H9 (cell line): ENCODE results near the gene RASL12. TPM values are rescaled to one million over a fixed set of nuclear protein-coding genes. Genes with fewer than 3 reads are reported as not detected.

ENCODE experiments used
- DNase-seq: peaks from one replicate; pipeline ENCODE4 v3.0.0-alpha.2; 2017
- H2AFZ ChIP-seq: one replicate; pipeline ENCODE4 v1.6.1; 2013; ENCODE audit warnings: mild to moderate bottlenecking, low read length, control low read depth, moderate library complexity
- H2AK5ac ChIP-seq: 2 replicates; pipeline ENCODE4 v1.6.1; 2013; ENCODE audit warnings: low read length, control low read depth, mixed read lengths; ENCODE audit not compliant: insufficient read length
- H2BK120ac ChIP-seq: one replicate; pipeline ENCODE4 v1.6.1; 2013; ENCODE audit warnings: low read depth, mild to moderate bottlenecking, low read length, control low read depth, inconsistent platforms; ENCODE audit not compliant: poor library complexity, severe bottlenecking
- H2BK12ac ChIP-seq: 2 replicates; pipeline ENCODE4 v1.6.1; 2013; ENCODE audit warnings: low read length, control low read depth, mixed read lengths, low read depth; ENCODE audit not compliant: insufficient read length
- H2BK15ac ChIP-seq: 2 replicates; pipeline ENCODE4 v1.6.1; 2013; ENCODE audit warnings: low read depth, low read length, control low read depth
- H2BK20ac ChIP-seq: one replicate; pipeline ENCODE4 v1.6.1; 2013; ENCODE audit warnings: low read depth, mild to moderate bottlenecking, low read length, control low read depth, inconsistent platforms; ENCODE audit not compliant: poor library complexity, severe bottlenecking
- H2BK5ac ChIP-seq: 2 replicates; pipeline ENCODE4 v1.6.1; 2013; ENCODE audit warnings: low read length, control low read depth, mixed read lengths; ENCODE audit not compliant: insufficient read length
- H3K14ac ChIP-seq: 2 replicates; pipeline ENCODE4 v1.6.1; 2013; ENCODE audit warnings: low read length, control low read depth; ENCODE audit not compliant: insufficient read depth
- H3K18ac ChIP-seq: 2 replicates; pipeline ENCODE4 v1.6.1; 2013; ENCODE audit warnings: low read depth, mild to moderate bottlenecking, mixed read lengths, low read length, control low read depth; ENCODE audit not compliant: insufficient read length
- H3K23ac ChIP-seq: 2 replicates; pipeline ENCODE4 v1.6.1; 2013; ENCODE audit warnings: low read length, control low read depth, mixed read lengths, low read depth; ENCODE audit not compliant: insufficient read length
- H3K23me2 ChIP-seq: 2 replicates; pipeline ENCODE4 v1.6.1; 2013; ENCODE audit warnings: low read depth, mild to moderate bottlenecking, mixed read lengths, low read length, control low read depth; ENCODE audit not compliant: insufficient read length, poor library complexity, severe bottlenecking
- H3K27ac ChIP-seq: 2 replicates; pipeline ENCODE4 v1.5.1; 2013; ENCODE audit warnings: low read length, control low read depth, mixed read lengths, low read depth; ENCODE audit not compliant: insufficient read length
- H3K27me3 ChIP-seq: 2 replicates; pipeline ENCODE4 v1.6.1; 2013; ENCODE audit warnings: low read length, control low read depth, inconsistent platforms; ENCODE audit not compliant: insufficient read depth
- H3K4ac ChIP-seq: 2 replicates; pipeline ENCODE4 v1.6.1; 2013; ENCODE audit warnings: low read depth, mild to moderate bottlenecking, control low read depth, inconsistent platforms, low read length, moderate library complexity
- H3K4me1 ChIP-seq: 2 replicates; pipeline ENCODE4 v1.6.1; 2013; ENCODE audit warnings: low read length, control low read depth, inconsistent platforms; ENCODE audit not compliant: insufficient read depth
- H3K4me2 ChIP-seq: 2 replicates; pipeline ENCODE4 v1.6.1; 2013; ENCODE audit warnings: low read length, control low read depth, mixed read lengths; ENCODE audit not compliant: insufficient read length, insufficient read depth
- H3K56ac ChIP-seq: 2 replicates; pipeline ENCODE4 v1.6.1; 2013; ENCODE audit warnings: low read depth, mild to moderate bottlenecking, mixed read lengths, low read length, control low read depth; ENCODE audit not compliant: insufficient read length
- H3K79me1 ChIP-seq: 2 replicates; pipeline ENCODE4 v1.6.1; 2013; ENCODE audit warnings: low read depth, mild to moderate bottlenecking, moderate library complexity, low read length, control low read depth, inconsistent platforms; ENCODE audit not compliant: insufficient read depth, poor library complexity, severe bottlenecking
- H3K79me2 ChIP-seq: 2 replicates; pipeline ENCODE4 v1.6.1; 2013; ENCODE audit warnings: low read length, control low read depth, inconsistent platforms; ENCODE audit not compliant: insufficient read depth
- H3K9ac ChIP-seq: 2 replicates; pipeline ENCODE4 v1.6.1; 2013; ENCODE audit warnings: low read length, control low read depth, mixed read lengths; ENCODE audit not compliant: insufficient read length; ENCODE audit errors: extremely low read depth
- H3K9me3 ChIP-seq: one replicate; pipeline ENCODE4 v1.6.1; 2013; ENCODE audit warnings: low read depth, low read length, inconsistent platforms; ENCODE audit not compliant: control insufficient read depth
- H3T11ph ChIP-seq: one replicate; pipeline ENCODE4 v1.6.1; 2013; ENCODE audit warnings: mild to moderate bottlenecking, low read length, control low read depth, inconsistent platforms
- H4K20me1 ChIP-seq: one replicate; pipeline ENCODE4 v1.6.1; 2013; ENCODE audit not compliant: control insufficient read depth, insufficient read length, insufficient read depth
- H4K5ac ChIP-seq: 2 replicates; pipeline ENCODE4 v1.6.1; 2013; ENCODE audit warnings: low read depth, mild to moderate bottlenecking, mixed read lengths, low read length, control low read depth; ENCODE audit not compliant: insufficient read length
- H4K8ac ChIP-seq: replicated peaks from 2 replicates; pipeline ENCODE4 v1.6.1; 2013; ENCODE audit warnings: low read length, control low read depth, mixed read lengths, low read depth; ENCODE audit not compliant: insufficient read length
- H4K91ac ChIP-seq: 2 replicates; pipeline ENCODE4 v1.6.1; 2013; ENCODE audit warnings: low read depth, mild to moderate bottlenecking, moderate library complexity, mixed read lengths, low read length, control low read depth; ENCODE audit not compliant: insufficient read length
- H3K27ac Mint-ChIP-seq, 3 experiments: 2 replicates in 2 of 3; 3 replicates in 1 of 3; pipeline ENCODE4 v1.8.0; 2020 to 2021; ENCODE audit warnings: mixed read lengths in 3 of 3, mild to moderate bottlenecking in 1 of 3, moderate library complexity in 1 of 3
- H3K27me3 Mint-ChIP-seq: 2 replicates; pipeline ENCODE4 v1.8.0; 2021; ENCODE audit warnings: low read depth, mild to moderate bottlenecking, moderate library complexity, mixed read lengths
- H3K36me3 Mint-ChIP-seq, 3 experiments: 2 replicates in 2 of 3; 3 replicates in 1 of 3; pipeline ENCODE4 v1.8.0; 2020 to 2021; ENCODE audit warnings: low read depth in 3 of 3, mixed read lengths in 3 of 3; ENCODE audit not compliant: insufficient read depth in 1 of 3
- H3K4me1 Mint-ChIP-seq, 2 experiments: 2 replicates each; pipeline ENCODE4 v1.8.0; 2020; ENCODE audit warnings: mixed read lengths in 2 of 2
- H3K4me3 Mint-ChIP-seq, 2 experiments: 2 replicates in 1 of 2; 3 replicates in 1 of 2; pipeline ENCODE4 v1.8.0; 2020 to 2021; ENCODE audit warnings: mild to moderate bottlenecking in 2 of 2, mixed read lengths in 2 of 2, moderate library complexity in 1 of 2
- H3K9me3 Mint-ChIP-seq, 2 experiments: 2 replicates in 1 of 2; 3 replicates in 1 of 2; pipeline ENCODE4 v1.8.0; 2020; ENCODE audit warnings: mild to moderate bottlenecking in 2 of 2, mixed read lengths in 2 of 2, moderate library complexity in 1 of 2
- WGBS: extraction: QIAGEN DNeasy Blood & Tissue Kit; methylation state at CpG from one replicate; pipeline ENCODE4 v1.1.7; 2013; ENCODE audit warnings: missing lambda C conversion rate, low lambda C conversion rate, mixed read lengths; ENCODE audit not compliant: insufficient read length; ENCODE audit errors: extremely low coverage; 5-methylcytosine and 5-hydroxymethylcytosine counted together
- total RNA-seq: library from RNA; stranded (reverse); gene quantifications from 2 replicates; pipeline ENCODE4 v1.2.1, GENCODE V29; 2021
- TF ChIP-seq, protein P1 (sequence below): fragments of 200-600 bp; sonication (generic); conservative IDR thresholded peaks from 3 replicates; pipeline ENCODE4 v1.8.0; 2021; ENCODE audit warnings: antibody characterized with exemption, mild to moderate bottlenecking

The RASL12 gene
- total RNA-seq, 1 experiment from 2014 or later = 7.5 TPM

- WGBS = no CpG with 5 or more reads among the region's 2 CpGs
- H2BK15ac ChIP-seq = no peak within 1 kb of the TSS
- no peak within 1 kb of the TSS for H3K14ac ChIP-seq
- H2AK5ac ChIP-seq = no peak within 1 kb of the TSS
- H3K4ac ChIP-seq = no peak within 1 kb of the TSS
- no peaks in the 10 kb centered on the region for H3K4me1 ChIP-seq
- H3K9ac ChIP-seq = no peak within 1 kb of the TSS
- no peak within 1 kb of the TSS for H4K91ac ChIP-seq
- H3K23ac ChIP-seq = no peak within 1 kb of the TSS
- Mint-ChIP-seq H3K27me3 (no peaks in the 10 kb centered on the region), H3K27ac (no peak within 1 kb of the TSS), H3K36me3 (peaks cover 16 to 49% (median 27%) of the 10 kb centered on the region in 3 experiments; a peak in 6 of 7 replicates), H3K4me3 (no peak within 1 kb of the TSS), H3K4me1 (peaks cover 2% of the 10 kb centered on the region in 2 experiments; a peak in 1 of 4 replicates), H3K9me3 (no peaks in the 10 kb centered on the region; a peak in 1 of 5 replicates)
- H3K23me2 ChIP-seq = no peaks in the 10 kb centered on the region
- H3K4me2 ChIP-seq = no peak within 1 kb of the TSS
- no peak within 1 kb of the TSS for H2BK12ac ChIP-seq
- TF ChIP-seq, protein P1, sequence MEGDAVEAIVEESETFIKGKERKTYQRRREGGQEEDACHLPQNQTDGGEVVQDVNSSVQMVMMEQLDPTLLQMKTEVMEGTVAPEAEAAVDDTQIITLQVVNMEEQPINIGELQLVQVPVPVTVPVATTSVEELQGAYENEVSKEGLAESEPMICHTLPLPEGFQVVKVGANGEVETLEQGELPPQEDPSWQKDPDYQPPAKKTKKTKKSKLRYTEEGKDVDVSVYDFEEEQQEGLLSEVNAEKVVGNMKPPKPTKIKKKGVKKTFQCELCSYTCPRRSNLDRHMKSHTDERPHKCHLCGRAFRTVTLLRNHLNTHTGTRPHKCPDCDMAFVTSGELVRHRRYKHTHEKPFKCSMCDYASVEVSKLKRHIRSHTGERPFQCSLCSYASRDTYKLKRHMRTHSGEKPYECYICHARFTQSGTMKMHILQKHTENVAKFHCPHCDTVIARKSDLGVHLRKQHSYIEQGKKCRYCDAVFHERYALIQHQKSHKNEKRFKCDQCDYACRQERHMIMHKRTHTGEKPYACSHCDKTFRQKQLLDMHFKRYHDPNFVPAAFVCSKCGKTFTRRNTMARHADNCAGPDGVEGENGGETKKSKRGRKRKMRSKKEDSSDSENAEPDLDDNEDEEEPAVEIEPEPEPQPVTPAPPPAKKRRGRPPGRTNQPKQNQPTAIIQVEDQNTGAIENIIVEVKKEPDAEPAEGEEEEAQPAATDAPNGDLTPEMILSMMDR = no peak
- H2AFZ ChIP-seq = no peak within 1 kb of the TSS
- H3K18ac ChIP-seq = no peak within 1 kb of the TSS
- H3T11ph ChIP-seq = no peak within 1 kb of the TSS
- no peak within 1 kb of the TSS for H2BK120ac ChIP-seq
- H3K79me1 ChIP-seq = no peaks in the 10 kb centered on the region
- H3K79me2 ChIP-seq = no peaks in the 10 kb centered on the region
- no peak within 1 kb of the TSS for H2BK20ac ChIP-seq
- H2BK5ac ChIP-seq = no peak within 1 kb of the TSS
- H3K27ac ChIP-seq = no peak within 1 kb of the TSS
- no peaks in the 10 kb centered on the region for H3K27me3 ChIP-seq
- H4K8ac ChIP-seq = no peak within 1 kb of the TSS
- H4K5ac ChIP-seq = no peak within 1 kb of the TSS
- DNase-seq = no peak
- no peaks in the 10 kb centered on the region for H3K9me3 ChIP-seq
- no peak within 1 kb of the TSS for H3K56ac ChIP-seq
- H4K20me1 ChIP-seq = no peaks in the 10 kb centered on the region
Measured at GRCh38 chr15:65115086-65115485, 47.3 kb upstream of the RASL12 start, which contains the start of gene UBAP1L. Gene UBAP1L (minus strand): TSS chr15:65115200. CDS start chr15:65106215, 8,985 bp downstream.
